ENCODE measurements around the gene CLSTN3.

CLSTN3 gene

GRCh38 chr12:7130701-7131501 lies 730 bp downstream of the CLSTN3 start (continued):
- no peak for TF ChIP-seq ZNF449 (tag by site-specific recombination; IDR thresholded peaks at IDR 0.05)
- TF ChIP-seq ZNF19 (tag by site-specific recombination; IDR thresholded peaks at IDR 0.05; ENCODE audit: low read depth): no peak
- TF ChIP-seq ZNF146 (tag by site-specific recombination; IDR thresholded peaks at IDR 0.05): no peak
- TF ChIP-seq RBAK (tag by site-specific recombination; IDR thresholded peaks at IDR 0.05): no peak
- TF ChIP-seq KLF7 (tag by site-specific recombination; IDR thresholded peaks at IDR 0.05; ENCODE audit: borderline replicate concordance): no peak
- no peak for TF ChIP-seq ZNF501 (tag by site-specific recombination; IDR thresholded peaks at IDR 0.05)
- no peak for TF ChIP-seq ZFP37 (tag by site-specific recombination; IDR thresholded peaks at IDR 0.05)
- TF ChIP-seq MZF1 (tag by site-specific recombination; IDR thresholded peaks at IDR 0.05; ENCODE audit: borderline replicate concordance): no peak
- TF ChIP-seq ZNF623 (tag by site-specific recombination; IDR thresholded peaks at IDR 0.05): no peak
- no peak for TF ChIP-seq ATF2 (tag by site-specific recombination; IDR thresholded peaks at IDR 0.05; ENCODE audit: low read depth)
- TF ChIP-seq ZNF629 (tag by site-specific recombination; IDR thresholded peaks at IDR 0.05): no peak
- TF ChIP-seq ZNF555 (tag by site-specific recombination; conservative IDR thresholded peaks at IDR 0.05): no peak
- TF ChIP-seq, protein P1, sequence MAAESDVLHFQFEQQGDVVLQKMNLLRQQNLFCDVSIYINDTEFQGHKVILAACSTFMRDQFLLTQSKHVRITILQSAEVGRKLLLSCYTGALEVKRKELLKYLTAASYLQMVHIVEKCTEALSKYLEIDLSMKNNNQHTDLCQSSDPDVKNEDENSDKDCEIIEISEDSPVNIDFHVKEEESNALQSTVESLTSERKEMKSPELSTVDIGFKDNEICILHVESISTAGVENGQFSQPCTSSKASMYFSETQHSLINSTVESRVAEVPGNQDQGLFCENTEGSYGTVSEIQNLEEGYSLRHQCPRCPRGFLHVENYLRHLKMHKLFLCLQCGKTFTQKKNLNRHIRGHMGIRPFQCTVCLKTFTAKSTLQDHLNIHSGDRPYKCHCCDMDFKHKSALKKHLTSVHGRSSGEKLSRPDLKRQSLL (tag by site-specific recombination; IDR thresholded peaks at IDR 0.05): no peak
- TF ChIP-seq MEIS1 (CRISPR knock-in tag; IDR thresholded peaks at IDR 0.05; ENCODE audit: borderline replicate concordance): no peak
- TF ChIP-seq, protein P2, sequence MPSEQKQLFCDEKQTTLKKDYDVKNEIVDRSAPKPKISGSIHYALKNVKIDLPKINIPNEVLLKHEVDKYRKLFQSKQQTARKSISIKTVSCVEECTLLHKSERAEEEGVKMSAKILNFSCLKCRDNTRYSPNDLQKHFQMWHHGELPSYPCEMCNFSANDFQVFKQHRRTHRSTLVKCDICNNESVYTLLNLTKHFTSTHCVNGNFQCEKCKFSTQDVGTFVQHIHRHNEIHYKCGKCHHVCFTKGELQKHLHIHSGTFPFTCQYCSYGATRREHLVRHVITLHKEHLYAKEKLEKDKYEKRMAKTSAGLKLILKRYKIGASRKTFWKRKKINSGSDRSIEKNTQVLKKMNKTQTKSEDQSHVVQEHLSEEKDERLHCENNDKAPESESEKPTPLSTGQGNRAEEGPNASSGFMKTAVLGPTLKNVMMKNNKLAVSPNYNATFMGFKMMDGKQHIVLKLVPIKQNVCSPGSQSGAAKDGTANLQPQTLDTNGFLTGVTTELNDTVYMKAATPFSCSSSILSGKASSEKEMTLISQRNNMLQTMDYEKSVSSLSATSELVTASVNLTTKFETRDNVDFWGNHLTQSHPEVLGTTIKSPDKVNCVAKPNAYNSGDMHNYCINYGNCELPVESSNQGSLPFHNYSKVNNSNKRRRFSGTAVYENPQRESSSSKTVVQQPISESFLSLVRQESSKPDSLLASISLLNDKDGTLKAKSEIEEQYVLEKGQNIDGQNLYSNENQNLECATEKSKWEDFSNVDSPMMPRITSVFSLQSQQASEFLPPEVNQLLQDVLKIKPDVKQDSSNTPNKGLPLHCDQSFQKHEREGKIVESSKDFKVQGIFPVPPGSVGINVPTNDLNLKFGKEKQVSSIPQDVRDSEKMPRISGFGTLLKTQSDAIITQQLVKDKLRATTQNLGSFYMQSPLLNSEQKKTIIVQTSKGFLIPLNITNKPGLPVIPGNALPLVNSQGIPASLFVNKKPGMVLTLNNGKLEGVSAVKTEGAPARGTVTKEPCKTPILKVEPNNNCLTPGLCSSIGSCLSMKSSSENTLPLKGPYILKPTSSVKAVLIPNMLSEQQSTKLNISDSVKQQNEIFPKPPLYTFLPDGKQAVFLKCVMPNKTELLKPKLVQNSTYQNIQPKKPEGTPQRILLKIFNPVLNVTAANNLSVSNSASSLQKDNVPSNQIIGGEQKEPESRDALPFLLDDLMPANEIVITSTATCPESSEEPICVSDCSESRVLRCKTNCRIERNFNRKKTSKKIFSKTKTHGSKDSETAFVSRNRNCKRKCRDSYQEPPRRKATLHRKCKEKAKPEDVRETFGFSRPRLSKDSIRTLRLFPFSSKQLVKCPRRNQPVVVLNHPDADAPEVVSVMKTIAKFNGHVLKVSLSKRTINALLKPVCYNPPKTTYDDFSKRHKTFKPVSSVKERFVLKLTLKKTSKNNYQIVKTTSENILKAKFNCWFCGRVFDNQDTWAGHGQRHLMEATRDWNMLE (tag by site-specific recombination; conservative IDR thresholded peaks at IDR 0.05; ENCODE audit: low read depth): no peak
- TF ChIP-seq ZSCAN5A (tag by site-specific recombination; IDR thresholded peaks at IDR 0.05): no peak
- no peak; the same call in 1 of the 2 replicates for TF ChIP-seq ZNF10 (tag by site-specific recombination; IDR thresholded peaks at IDR 0.05)
- TF ChIP-seq ZNF416 (tag by site-specific recombination; IDR thresholded peaks at IDR 0.05): no peak
- peak; percentile 67 for TF ChIP-seq ZBTB20 (tag by site-specific recombination; IDR thresholded peaks at IDR 0.05)
- no peak for TF ChIP-seq GLIS2 (tag by site-specific recombination; IDR thresholded peaks at IDR 0.05)
- TF ChIP-seq, protein P3, sequence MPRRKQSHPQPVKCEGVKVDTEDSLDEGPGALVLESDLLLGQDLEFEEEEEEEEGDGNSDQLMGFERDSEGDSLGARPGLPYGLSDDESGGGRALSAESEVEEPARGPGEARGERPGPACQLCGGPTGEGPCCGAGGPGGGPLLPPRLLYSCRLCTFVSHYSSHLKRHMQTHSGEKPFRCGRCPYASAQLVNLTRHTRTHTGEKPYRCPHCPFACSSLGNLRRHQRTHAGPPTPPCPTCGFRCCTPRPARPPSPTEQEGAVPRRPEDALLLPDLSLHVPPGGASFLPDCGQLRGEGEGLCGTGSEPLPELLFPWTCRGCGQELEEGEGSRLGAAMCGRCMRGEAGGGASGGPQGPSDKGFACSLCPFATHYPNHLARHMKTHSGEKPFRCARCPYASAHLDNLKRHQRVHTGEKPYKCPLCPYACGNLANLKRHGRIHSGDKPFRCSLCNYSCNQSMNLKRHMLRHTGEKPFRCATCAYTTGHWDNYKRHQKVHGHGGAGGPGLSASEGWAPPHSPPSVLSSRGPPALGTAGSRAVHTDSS (tag by site-specific recombination; IDR thresholded peaks at IDR 0.05): no peak
- TF ChIP-seq ZNF701 (tag by site-specific recombination; IDR thresholded peaks at IDR 0.05): no peak
- TF ChIP-seq KLF8 (tag by site-specific recombination; IDR thresholded peaks at IDR 0.05): no peak; the same call in 1 of the 2 replicates
- TF ChIP-seq SP3 (tag by site-specific recombination; IDR thresholded peaks at IDR 0.05): peak; percentile 78
- TF ChIP-seq ZNF155 (tag by site-specific recombination; IDR thresholded peaks at IDR 0.05): no peak
- TF ChIP-seq ZNF302 (tag by site-specific recombination; IDR thresholded peaks at IDR 0.05; ENCODE audit: low read depth): no peak
- no peak for TF ChIP-seq ZNF544 (tag by site-specific recombination; IDR thresholded peaks at IDR 0.05)

Data from HEK293 (cell line).